ENCODE measurements around the gene FKBP6.
"Not testable (repeated sequence)": the region's sequence is repeated elsewhere in the genome, so short reads cannot be mapped to it uniquely, and the experiment has no call there.

FKBP6 gene

DNA sequence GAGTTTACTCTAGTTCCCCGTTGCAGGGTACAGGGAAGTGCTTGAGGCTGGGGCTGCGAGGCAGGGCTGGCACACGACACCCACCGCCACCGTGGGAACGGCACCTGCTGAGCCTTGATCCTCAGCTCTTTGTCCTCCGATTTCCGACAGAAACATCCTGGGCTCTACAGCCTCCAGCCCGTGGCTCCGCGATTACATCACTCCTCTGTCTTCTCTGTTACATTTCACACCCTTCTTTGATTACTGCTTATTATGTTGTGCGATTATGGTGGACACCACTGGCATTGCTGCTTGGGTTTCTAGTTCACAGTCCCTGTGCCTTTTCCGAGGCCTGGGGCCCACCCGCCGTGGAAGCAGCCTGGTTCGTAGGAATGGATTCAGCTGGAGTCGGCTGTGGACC lies 26.9 kb downstream of the FKBP6 start:
- peaks cover 3% of the 10 kb centered on the region for H3K4me1 ChIP-seq (ENCODE audit: insufficient read depth, poor library complexity, severe bottlenecking)
- H3K27ac ChIP-seq (ENCODE audit: poor library complexity, severe bottlenecking): no peak overlapping the region
- TF ChIP-seq, protein P1, sequence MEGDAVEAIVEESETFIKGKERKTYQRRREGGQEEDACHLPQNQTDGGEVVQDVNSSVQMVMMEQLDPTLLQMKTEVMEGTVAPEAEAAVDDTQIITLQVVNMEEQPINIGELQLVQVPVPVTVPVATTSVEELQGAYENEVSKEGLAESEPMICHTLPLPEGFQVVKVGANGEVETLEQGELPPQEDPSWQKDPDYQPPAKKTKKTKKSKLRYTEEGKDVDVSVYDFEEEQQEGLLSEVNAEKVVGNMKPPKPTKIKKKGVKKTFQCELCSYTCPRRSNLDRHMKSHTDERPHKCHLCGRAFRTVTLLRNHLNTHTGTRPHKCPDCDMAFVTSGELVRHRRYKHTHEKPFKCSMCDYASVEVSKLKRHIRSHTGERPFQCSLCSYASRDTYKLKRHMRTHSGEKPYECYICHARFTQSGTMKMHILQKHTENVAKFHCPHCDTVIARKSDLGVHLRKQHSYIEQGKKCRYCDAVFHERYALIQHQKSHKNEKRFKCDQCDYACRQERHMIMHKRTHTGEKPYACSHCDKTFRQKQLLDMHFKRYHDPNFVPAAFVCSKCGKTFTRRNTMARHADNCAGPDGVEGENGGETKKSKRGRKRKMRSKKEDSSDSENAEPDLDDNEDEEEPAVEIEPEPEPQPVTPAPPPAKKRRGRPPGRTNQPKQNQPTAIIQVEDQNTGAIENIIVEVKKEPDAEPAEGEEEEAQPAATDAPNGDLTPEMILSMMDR (IDR thresholded peaks at IDR 0.05; ENCODE audit: poor library complexity, severe bottlenecking): no peak
- DNase-seq (ENCODE audit: low spot score): no peak
- H3K36me3 ChIP-seq (ENCODE audit: low read depth): no peaks in the 10 kb centered on the region
- no peak overlapping the region for H3K4me3 ChIP-seq (ENCODE audit: severe bottlenecking)
- ATAC-seq (ENCODE audit: low read depth): no peak
- H3K27me3 ChIP-seq (ENCODE audit: insufficient read depth, poor library complexity, severe bottlenecking): no peaks in the 10 kb centered on the region
- no peaks in the 10 kb centered on the region for H3K9me3 ChIP-seq (ENCODE audit: severe bottlenecking)

DNA sequence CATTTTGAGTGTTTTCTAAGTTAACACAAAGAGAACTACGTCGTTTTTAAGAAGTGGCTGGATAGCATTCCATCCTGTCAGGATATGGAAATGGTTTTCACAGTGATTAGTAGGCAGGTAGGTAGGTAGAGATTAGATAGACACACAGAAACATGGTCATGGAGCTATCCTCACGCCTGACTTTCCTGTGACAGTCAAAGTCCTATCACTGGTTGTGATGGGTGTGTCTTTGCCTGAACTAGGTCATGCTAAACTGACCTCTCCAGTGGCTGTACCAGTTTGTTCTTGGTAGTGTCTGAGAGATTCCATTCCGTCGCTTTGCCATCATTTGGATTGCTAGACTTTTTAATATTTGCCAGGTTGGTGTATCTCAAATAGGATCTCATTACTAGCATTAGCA lies 28.2 kb downstream of the FKBP6 start:
- TF ChIP-seq, protein P1 (IDR thresholded peaks at IDR 0.05; ENCODE audit: poor library complexity, severe bottlenecking): no peak
- no peaks in the 10 kb centered on the region for H3K36me3 ChIP-seq (ENCODE audit: low read depth)
- DNase-seq (ENCODE audit: low spot score) (no peak), ATAC-seq (ENCODE audit: low read depth) (no peak)
- no peaks in the 10 kb centered on the region for H3K27me3 ChIP-seq (ENCODE audit: insufficient read depth, poor library complexity, severe bottlenecking)
- H3K4me1 ChIP-seq (ENCODE audit: insufficient read depth, poor library complexity, severe bottlenecking): peaks cover 3% of the 10 kb centered on the region
- no peaks in the 10 kb centered on the region for H3K9me3 ChIP-seq (ENCODE audit: severe bottlenecking)
- no peak overlapping the region for H3K27ac ChIP-seq (ENCODE audit: poor library complexity, severe bottlenecking)
- no peak overlapping the region for H3K4me3 ChIP-seq (ENCODE audit: severe bottlenecking)

DNA sequence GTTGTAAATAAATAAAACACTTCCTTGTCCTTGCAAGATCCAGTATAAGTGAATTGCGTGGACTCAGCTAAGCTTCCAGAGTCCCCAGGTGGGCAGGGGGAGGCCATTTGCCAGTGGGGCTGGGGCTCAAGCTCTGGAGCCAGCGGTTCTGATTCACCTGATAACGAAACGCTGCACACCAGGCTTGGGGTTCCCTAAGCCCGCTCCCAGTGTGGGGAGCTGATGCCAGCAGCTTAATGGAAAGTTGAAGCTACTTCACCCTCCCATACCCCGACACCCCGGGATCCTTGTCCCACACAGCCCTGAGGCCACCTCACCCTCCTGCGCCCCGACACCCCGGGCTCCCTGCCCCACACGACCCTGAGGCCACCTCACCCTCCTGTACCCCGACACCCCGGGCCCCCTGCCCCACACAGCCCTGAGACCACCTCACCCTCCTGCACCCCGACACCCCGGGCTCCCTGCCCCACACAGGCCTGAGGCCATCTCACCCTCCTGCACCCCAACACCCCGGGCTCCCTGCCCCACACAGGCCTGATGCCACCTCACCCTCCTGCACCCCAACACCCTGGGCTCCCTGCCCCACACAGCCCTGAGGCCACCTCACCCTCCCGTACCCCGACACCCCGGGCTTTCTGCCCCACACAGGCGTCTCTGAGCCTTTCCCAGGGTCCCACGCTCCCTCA lies 30.8 kb downstream of the FKBP6 start:
- H3K9me3 ChIP-seq (ENCODE audit: severe bottlenecking): no peaks in the 10 kb centered on the region
- H3K27me3 ChIP-seq (ENCODE audit: insufficient read depth, poor library complexity, severe bottlenecking): no peaks in the 10 kb centered on the region
- no peak for ATAC-seq (ENCODE audit: low read depth)
- DNase-seq (ENCODE audit: low spot score): no peak
- no peak overlapping the region for H3K27ac ChIP-seq (ENCODE audit: poor library complexity, severe bottlenecking)
- H3K4me1 ChIP-seq (ENCODE audit: insufficient read depth, poor library complexity, severe bottlenecking): peaks cover 3% of the 10 kb centered on the region
- no peaks in the 10 kb centered on the region for H3K36me3 ChIP-seq (ENCODE audit: low read depth)
- H3K4me3 ChIP-seq (ENCODE audit: severe bottlenecking): no peak overlapping the region
- TF ChIP-seq, protein P1 (IDR thresholded peaks at IDR 0.05; ENCODE audit: poor library complexity, severe bottlenecking): no peak

DNA sequence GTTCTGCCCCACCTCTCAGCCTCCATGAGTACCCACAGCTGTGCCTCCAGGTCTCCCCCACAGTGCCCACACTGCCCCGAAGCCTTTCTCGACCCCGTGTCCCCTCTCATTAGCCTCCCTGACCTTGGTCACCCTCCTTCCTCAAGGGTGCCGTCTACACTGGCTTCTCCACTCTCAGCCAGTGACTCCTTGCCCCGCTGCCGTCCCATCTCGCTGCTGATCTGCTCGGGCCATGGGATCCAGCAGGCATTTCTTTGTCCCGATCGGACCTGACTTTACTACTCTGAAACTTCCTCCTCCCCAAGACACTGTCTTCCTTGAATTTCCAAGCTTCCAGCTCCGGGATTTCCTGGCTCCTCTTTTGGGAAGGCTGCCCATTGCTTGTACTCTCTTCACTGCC lies 31.3 kb downstream of the FKBP6 start:
- Histone ChIP-seq H3K27me3 (ENCODE audit: insufficient read depth, poor library complexity, severe bottlenecking) (no peaks in the 10 kb centered on the region), H3K27ac (ENCODE audit: poor library complexity, severe bottlenecking) (no peak overlapping the region), H3K36me3 (ENCODE audit: low read depth) (no peaks in the 10 kb centered on the region), H3K9me3 (ENCODE audit: severe bottlenecking) (no peaks in the 10 kb centered on the region), H3K4me1 (ENCODE audit: insufficient read depth, poor library complexity, severe bottlenecking) (peaks cover 3% of the 10 kb centered on the region), H3K4me3 (ENCODE audit: severe bottlenecking) (no peak overlapping the region)
- TF ChIP-seq, protein P1 (IDR thresholded peaks at IDR 0.05; ENCODE audit: poor library complexity, severe bottlenecking): no peak
- ATAC-seq (ENCODE audit: low read depth) (no peak), DNase-seq (ENCODE audit: low spot score) (no peak)

DNA sequence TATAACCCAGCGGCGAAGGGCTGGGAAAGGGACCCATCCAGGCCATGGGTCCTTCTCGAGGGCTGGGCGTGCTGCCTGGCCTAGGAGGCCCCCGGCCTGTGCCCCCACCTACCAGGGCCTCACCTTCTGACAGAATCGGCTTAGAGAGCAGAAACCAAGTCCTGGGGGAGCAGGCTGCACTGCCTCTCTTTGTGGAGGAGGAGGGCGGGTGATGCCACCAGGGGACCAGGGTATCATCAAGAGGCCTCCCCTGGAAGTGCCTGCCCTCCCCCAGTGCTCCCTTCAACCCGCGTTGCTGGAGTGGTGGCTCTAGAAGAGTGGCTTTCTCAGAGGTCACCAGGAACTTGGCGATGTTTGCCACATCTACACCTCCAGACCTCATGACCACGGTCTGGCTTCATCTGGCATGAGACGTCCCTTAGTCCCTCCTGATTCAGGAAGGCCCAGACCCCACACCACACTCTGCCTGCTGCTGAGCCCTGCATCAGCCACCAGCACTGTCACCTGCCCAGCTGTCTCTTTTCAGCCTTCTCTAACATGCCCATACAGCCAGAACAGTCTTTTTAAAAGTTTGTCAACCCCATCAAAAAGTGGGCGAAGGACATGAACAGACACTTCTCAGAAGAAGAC lies 31.9 kb downstream of the FKBP6 start:
- TF ChIP-seq, protein P1 (IDR thresholded peaks at IDR 0.05; ENCODE audit: poor library complexity, severe bottlenecking): no peak
- Histone ChIP-seq H3K27me3 (ENCODE audit: insufficient read depth, poor library complexity, severe bottlenecking) (no peaks in the 10 kb centered on the region), H3K9me3 (ENCODE audit: severe bottlenecking) (no peaks in the 10 kb centered on the region), H3K27ac (ENCODE audit: poor library complexity, severe bottlenecking) (no peak overlapping the region), H3K4me3 (ENCODE audit: severe bottlenecking) (no peak overlapping the region), H3K4me1 (ENCODE audit: insufficient read depth, poor library complexity, severe bottlenecking) (peaks cover 3% of the 10 kb centered on the region), H3K36me3 (ENCODE audit: low read depth) (no peaks in the 10 kb centered on the region)
- no peak for DNase-seq (ENCODE audit: low spot score)
- no peak for ATAC-seq (ENCODE audit: low read depth)

DNA sequence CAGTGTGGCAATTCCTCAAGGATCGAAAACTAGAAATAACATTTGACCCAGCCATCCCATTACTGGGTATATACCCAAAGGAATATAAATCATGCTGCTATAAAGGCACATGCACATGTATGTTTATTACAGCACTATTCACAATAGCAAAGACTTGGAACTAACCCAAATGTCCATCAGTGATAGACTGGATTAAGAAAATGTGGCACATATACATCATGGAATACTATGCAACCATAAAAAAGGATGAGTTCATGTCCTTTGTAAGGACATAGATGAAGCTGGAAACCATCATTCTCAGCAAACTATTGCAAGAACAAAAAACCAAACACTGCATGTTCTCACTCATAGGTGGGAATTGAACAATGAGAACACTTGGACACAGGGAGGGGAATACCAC lies 32.6 kb downstream of the FKBP6 start:
- not testable (repeated sequence) for ATAC-seq (ENCODE audit: low read depth); H3K27ac ChIP-seq (ENCODE audit: poor library complexity, severe bottlenecking); H3K27me3 ChIP-seq (ENCODE audit: insufficient read depth, poor library complexity, severe bottlenecking); H3K36me3 ChIP-seq (ENCODE audit: low read depth); H3K9me3 ChIP-seq (ENCODE audit: severe bottlenecking); DNase-seq (ENCODE audit: low spot score); H3K4me3 ChIP-seq (ENCODE audit: severe bottlenecking); H3K4me1 ChIP-seq (ENCODE audit: insufficient read depth, poor library complexity, severe bottlenecking)
